ENCODE measurements around the gene CCDC18.
A peak's percentile ranks its signal among the peaks of the same experiment; 100 is the strongest.
"Not testable (repeated sequence)": the region's sequence is repeated elsewhere in the genome, so short reads cannot be mapped to it uniquely, and the experiment has no call there.

The CCDC18 gene

GRCh38 chr1:93262645-93263044 is 82.1 kb downstream of the CCDC18 start:
- Mint-ChIP-seq H3K4me1 (no peaks in the 10 kb centered on the region), H3K27ac (no peak overlapping the region), H3K4me3 (no peak overlapping the region), H3K9me3 (peaks cover 39% of the 10 kb centered on the region), H3K36me3 (ENCODE audit: low read depth) (peaks cover 69% of the 10 kb centered on the region), H3K27me3 (ENCODE audit: low read depth) (no peaks in the 10 kb centered on the region)
- TF ChIP-seq CTCF (IDR thresholded peaks at IDR 0.05; ENCODE audit: unreplicated experiment in 3 of 3), result no peak

- H3K9me3 Mint-ChIP-seq, result peaks cover 23% of the 10 kb centered on the region
- not testable (repeated sequence) for H3K4me3 Mint-ChIP-seq; H3K27me3 Mint-ChIP-seq (ENCODE audit: low read depth); H3K27ac Mint-ChIP-seq; H3K4me1 Mint-ChIP-seq
- peaks cover 58% of the 10 kb centered on the region for H3K36me3 Mint-ChIP-seq (ENCODE audit: low read depth)
Measured at GRCh38 chr1:93268888-93269287, 88.4 kb downstream of the CCDC18 start.

- H3K4me3 Mint-ChIP-seq; H3K27me3 Mint-ChIP-seq (ENCODE audit: low read depth); H3K4me1 Mint-ChIP-seq; H3K9me3 Mint-ChIP-seq: not testable (repeated sequence)
- peak overlapping the region in 2 of 3 experiments; percentile 95 to 98 for H3K27ac Mint-ChIP-seq
- H3K36me3 Mint-ChIP-seq (ENCODE audit: low read depth), result peaks cover 20% of the 10 kb centered on the region
Measured at GRCh38 chr1:93275262-93275633, 94.7 kb downstream of the CCDC18 start.

GRCh38 chr1:93275634-93276295 is 95.2 kb downstream of the CCDC18 start:
- peaks cover 21% of the 10 kb centered on the region for H3K36me3 Mint-ChIP-seq (ENCODE audit: low read depth)
- peaks cover 9% of the 10 kb centered on the region for H3K9me3 Mint-ChIP-seq
- peak overlapping the region; percentile 90 to 98 (median 95) for H3K27ac Mint-ChIP-seq
- TF ChIP-seq CTCF (IDR thresholded peaks at IDR 0.05; ENCODE audit: unreplicated experiment in 3 of 3), result no peak
- no peaks in the 10 kb centered on the region for H3K4me1 Mint-ChIP-seq
- no peaks in the 10 kb centered on the region for H3K27me3 Mint-ChIP-seq (ENCODE audit: low read depth)
- H3K4me3 Mint-ChIP-seq, result peak overlapping the region in 1 of 3 experiments; percentile 35

- H3K4me1 Mint-ChIP-seq; H3K27me3 Mint-ChIP-seq (ENCODE audit: low read depth); H3K4me3 Mint-ChIP-seq: not testable (repeated sequence)
- Mint-ChIP-seq H3K9me3 (peaks cover 14% of the 10 kb centered on the region), H3K36me3 (ENCODE audit: low read depth) (peaks cover 28% of the 10 kb centered on the region), H3K27ac (peak overlapping the region; percentile 22 to 89 (median 80))
Measured at GRCh38 chr1:93277530-93277929, 97.0 kb downstream of the CCDC18 start.

GRCh38 chr1:93283496-93283895 is 103.0 kb downstream of the CCDC18 start:
- peaks cover 58% of the 10 kb centered on the region for H3K36me3 Mint-ChIP-seq (ENCODE audit: low read depth)
- no peak for TF ChIP-seq CTCF (IDR thresholded peaks at IDR 0.05; ENCODE audit: unreplicated experiment in 3 of 3)
- no peak overlapping the region for H3K27ac Mint-ChIP-seq
- no peak overlapping the region for H3K4me3 Mint-ChIP-seq
- peaks cover 21% of the 10 kb centered on the region for H3K9me3 Mint-ChIP-seq
- no peaks in the 10 kb centered on the region for H3K27me3 Mint-ChIP-seq (ENCODE audit: low read depth)
- no peaks in the 10 kb centered on the region for H3K4me1 Mint-ChIP-seq

- Mint-ChIP-seq H3K9me3 (peaks cover 17% of the 10 kb centered on the region), H3K36me3 (ENCODE audit: low read depth) (peaks cover 70% of the 10 kb centered on the region), H3K4me1 (no peaks in the 10 kb centered on the region), H3K27me3 (ENCODE audit: low read depth) (no peaks in the 10 kb centered on the region), H3K27ac (no peak overlapping the region), H3K4me3 (no peak overlapping the region)
- no peak for TF ChIP-seq CTCF (IDR thresholded peaks at IDR 0.05; ENCODE audit: unreplicated experiment in 3 of 3)
Measured at GRCh38 chr1:93288558-93288957, 108.0 kb downstream of the CCDC18 start.
